ENCODE results near the gene RAD51B. TPM values are rescaled to one million over a fixed set of nuclear protein-coding genes. Genes with fewer than 3 reads are reported as not detected.
A peak's percentile ranks its signal among the peaks of the same experiment; 100 is the strongest.

Gene RAD51B
- polyA plus RNA-seq, 1 experiment: 6.6 TPM

DNA sequence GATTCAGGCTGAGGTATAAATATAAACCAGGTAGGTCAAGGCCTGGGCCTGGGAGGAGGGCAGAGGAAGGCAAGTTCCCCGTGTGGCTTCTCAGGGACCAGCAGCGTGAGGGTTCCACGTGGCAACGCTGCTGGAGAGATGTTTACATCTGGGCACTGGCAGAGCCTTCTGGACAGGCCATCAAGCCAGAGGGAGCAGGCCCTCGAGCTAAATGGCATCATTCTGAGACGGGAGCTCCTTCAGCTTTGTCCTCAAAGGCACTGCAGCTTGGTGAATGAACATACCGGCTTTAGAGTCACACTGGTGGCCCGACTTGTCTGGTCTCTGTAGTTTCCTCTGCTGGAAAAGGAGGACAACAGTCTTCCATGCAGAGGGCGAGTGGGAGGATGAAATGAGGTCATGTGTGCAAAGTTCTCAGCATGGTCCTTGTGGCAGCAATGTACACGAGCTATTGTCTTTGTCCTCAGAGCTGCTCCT lies 742.0 kb downstream of the RAD51B start:
- ChIA-PET CTCF (no interaction called here), POLR2A (no interaction called here)
- TF ChIP-seq, protein P1, sequence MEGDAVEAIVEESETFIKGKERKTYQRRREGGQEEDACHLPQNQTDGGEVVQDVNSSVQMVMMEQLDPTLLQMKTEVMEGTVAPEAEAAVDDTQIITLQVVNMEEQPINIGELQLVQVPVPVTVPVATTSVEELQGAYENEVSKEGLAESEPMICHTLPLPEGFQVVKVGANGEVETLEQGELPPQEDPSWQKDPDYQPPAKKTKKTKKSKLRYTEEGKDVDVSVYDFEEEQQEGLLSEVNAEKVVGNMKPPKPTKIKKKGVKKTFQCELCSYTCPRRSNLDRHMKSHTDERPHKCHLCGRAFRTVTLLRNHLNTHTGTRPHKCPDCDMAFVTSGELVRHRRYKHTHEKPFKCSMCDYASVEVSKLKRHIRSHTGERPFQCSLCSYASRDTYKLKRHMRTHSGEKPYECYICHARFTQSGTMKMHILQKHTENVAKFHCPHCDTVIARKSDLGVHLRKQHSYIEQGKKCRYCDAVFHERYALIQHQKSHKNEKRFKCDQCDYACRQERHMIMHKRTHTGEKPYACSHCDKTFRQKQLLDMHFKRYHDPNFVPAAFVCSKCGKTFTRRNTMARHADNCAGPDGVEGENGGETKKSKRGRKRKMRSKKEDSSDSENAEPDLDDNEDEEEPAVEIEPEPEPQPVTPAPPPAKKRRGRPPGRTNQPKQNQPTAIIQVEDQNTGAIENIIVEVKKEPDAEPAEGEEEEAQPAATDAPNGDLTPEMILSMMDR (IDR thresholded peaks at IDR 0.05; ENCODE audit: low read depth, low read length): no peak

GRCh38 chr14:68562911-68563250 lies 743.3 kb downstream of the RAD51B start:
- no peaks in the 10 kb centered on the region for H3K9me3 ChIP-seq (ENCODE audit: control insufficient read depth, insufficient read depth, low read length)
- TF ChIP-seq, protein P1 (IDR thresholded peaks at IDR 0.05; ENCODE audit: low read depth, low read length): no peak
- no peak overlapping the region for H3K4me3 ChIP-seq (ENCODE audit: low read depth, low read length)
- peaks cover 3% of the 10 kb centered on the region for H3K27me3 ChIP-seq (ENCODE audit: control insufficient read depth, insufficient read depth, low read length)
- peak overlapping the region; percentile 47 for H3K27ac ChIP-seq (ENCODE audit: low read depth, low read length)
- ChIA-PET CTCF (no interaction called here), POLR2A (interaction anchor here (0.9 kb wide), 1 partner anchor 14 kb away, joined by 3 read pairs; no protein-coding TSS in a partner anchor)
- no peak for DNase-seq (ENCODE audit: low read depth, low spot score)

More for the DNA sequence above, 742.0 kb downstream of the RAD51B start:
- Histone ChIP-seq H3K27ac (ENCODE audit: low read depth, low read length) (no peak overlapping the region), H3K9me3 (ENCODE audit: control insufficient read depth, insufficient read depth, low read length) (no peaks in the 10 kb centered on the region), H3K27me3 (ENCODE audit: control insufficient read depth, insufficient read depth, low read length) (peaks cover 3% of the 10 kb centered on the region), H3K4me3 (ENCODE audit: low read depth, low read length) (no peak overlapping the region)
- DNase-seq (ENCODE audit: low read depth, low spot score): no peak

GRCh38 chr14:68563251-68564131 lies 743.9 kb downstream of the RAD51B start:
- no peak for DNase-seq (ENCODE audit: low read depth, low spot score)
- Histone ChIP-seq H3K9me3 (ENCODE audit: control insufficient read depth, insufficient read depth, low read length) (no peaks in the 10 kb centered on the region), H3K27ac (ENCODE audit: low read depth, low read length) (peak overlapping the region; percentile 47), H3K4me3 (ENCODE audit: low read depth, low read length) (no peak overlapping the region), H3K27me3 (ENCODE audit: control insufficient read depth, insufficient read depth, low read length) (peaks cover 3% of the 10 kb centered on the region)
- ChIA-PET POLR2A (interaction anchor here (0.9 kb wide), 1 partner anchor 15 kb away, joined by 3 read pairs; no protein-coding TSS in a partner anchor), CTCF (no interaction called here)
- TF ChIP-seq, protein P1 (IDR thresholded peaks at IDR 0.05; ENCODE audit: low read depth, low read length): no peak

GRCh38 chr14:68564191-68564825 lies 744.7 kb downstream of the RAD51B start:
- no peak overlapping the region for H3K27ac ChIP-seq (ENCODE audit: low read depth, low read length)
- TF ChIP-seq, protein P1 (IDR thresholded peaks at IDR 0.05; ENCODE audit: low read depth, low read length): no peak
- ChIA-PET CTCF (interaction anchor here (0.9 kb wide), 1 partner anchor 620 kb away, joined by 3 read pairs; no protein-coding TSS in a partner anchor), POLR2A (no interaction called here)
- peaks cover 3% of the 10 kb centered on the region for H3K27me3 ChIP-seq (ENCODE audit: control insufficient read depth, insufficient read depth, low read length)
- H3K4me3 ChIP-seq (ENCODE audit: low read depth, low read length): no peak overlapping the region
- no peak for DNase-seq (ENCODE audit: low read depth, low spot score)
- no peaks in the 10 kb centered on the region for H3K9me3 ChIP-seq (ENCODE audit: control insufficient read depth, insufficient read depth, low read length)

All from AG04450 (cell line).